Loucy (cell line): ENCODE data around the gene RPS28.

Experiments
- H2AFZ ChIP-seq: fragments of 200-600 bp; sonication (generic); 2 replicates; pipeline ENCODE4 v1.6.0; 2016; ENCODE audit warnings: antibody characterized with exemption, mild to moderate bottlenecking, low read length, moderate library complexity
- H3F3A ChIP-seq: fragments of 200-600 bp; 2 replicates; pipeline ENCODE4 v1.6.0; 2016; ENCODE audit warnings: antibody characterized with exemption, low read depth, mild to moderate bottlenecking
- H3K27me3 ChIP-seq: fragments of 200-600 bp; sonication (generic); 2 replicates; pipeline ENCODE4 v1.6.1; 2014; ENCODE audit warnings: low read length, mild to moderate bottlenecking; ENCODE audit not compliant: insufficient read depth, poor library complexity, severe bottlenecking
- H3K36me3 ChIP-seq: fragments of 200-600 bp; sonication (generic); 2 replicates; pipeline ENCODE4 v1.6.1; 2016; ENCODE audit warnings: low read length; ENCODE audit not compliant: insufficient read depth
- H3K4me1 ChIP-seq: fragments of 200-600 bp; sonication (generic); 2 replicates; pipeline ENCODE4 v1.5.1; 2014; ENCODE audit warnings: low read length, mild to moderate bottlenecking; ENCODE audit not compliant: insufficient read depth, poor library complexity, severe bottlenecking
- H3K4me2 ChIP-seq: fragments of 200-600 bp; sonication (generic); 2 replicates; pipeline ENCODE4 v1.6.0; 2014; ENCODE audit warnings: antibody characterized with exemption, low read length, low read depth, mild to moderate bottlenecking; ENCODE audit not compliant: poor library complexity, severe bottlenecking
- H3K4me3 ChIP-seq: fragments of 200-600 bp; sonication (generic); 2 replicates; pipeline ENCODE4 v1.5.1; 2014; ENCODE audit warnings: low read length, mild to moderate bottlenecking, mixed read lengths; ENCODE audit not compliant: poor library complexity, severe bottlenecking
- H3K79me2 ChIP-seq: fragments of 200-600 bp; sonication (generic); 2 replicates; pipeline ENCODE4 v1.6.1; 2014; ENCODE audit warnings: low read length; ENCODE audit not compliant: insufficient read depth
- H3K9ac ChIP-seq: fragments of 200-600 bp; sonication (generic); 2 replicates; pipeline ENCODE4 v1.6.0; 2014; ENCODE audit warnings: mild to moderate bottlenecking, low read depth, low read length, moderate library complexity; ENCODE audit not compliant: poor library complexity, severe bottlenecking
- H3K9me2 ChIP-seq: fragments of 200-600 bp; sonication (generic); replicated peaks from 2 replicates; pipeline ENCODE4 v1.6.1; 2016; ENCODE audit warnings: low read depth, low read length, mixed read lengths
- H3K9me3 ChIP-seq: fragments of 200-600 bp; sonication (generic); 2 replicates; pipeline ENCODE4 v1.6.1; 2014; ENCODE audit warnings: mild to moderate bottlenecking, antibody characterized with exemption, low read length, low read depth; ENCODE audit not compliant: insufficient read depth
- H4K20me1 ChIP-seq: fragments of 200-600 bp; sonication (generic); 2 replicates; pipeline ENCODE4 v1.6.0; 2014; ENCODE audit warnings: antibody characterized with exemption, low read length, mild to moderate bottlenecking; ENCODE audit not compliant: insufficient read depth, poor library complexity, severe bottlenecking
- CTCF ChIP-seq: fragments of 200-600 bp; sonication (generic); conservative IDR thresholded peaks from 2 replicates; pipeline ENCODE4 v1.5.1; 2014; ENCODE audit warnings: mild to moderate bottlenecking, antibody characterized with exemption, low read length
- EZH2phosphoT487 ChIP-seq: fragments of 200-600 bp; IDR thresholded peaks from 2 replicates; pipeline ENCODE4 v1.6.1; 2018; ENCODE audit warnings: antibody characterized with exemption, mild to moderate bottlenecking, moderate library complexity, borderline replicate concordance

RPS28 gene

GRCh38 chr19:8357007-8357521 lies 35.8 kb downstream of the RPS28 start:
- no peaks in the 10 kb centered on the region for H3K79me2 ChIP-seq
- no peak overlapping the region for H2AFZ ChIP-seq
- peaks cover 9% of the 10 kb centered on the region for H3K4me1 ChIP-seq
- no peak overlapping the region for H3K9ac ChIP-seq
- H3K9me2 ChIP-seq = no peaks in the 10 kb centered on the region
- no peak for TF ChIP-seq EZH2phosphoT487
- H3K4me2 ChIP-seq = no peak overlapping the region
- H3K27me3 ChIP-seq = no peaks in the 10 kb centered on the region
- H3K4me3 ChIP-seq = no peak overlapping the region
- no peaks in the 10 kb centered on the region for H3F3A ChIP-seq
- H3K9me3 ChIP-seq = no peaks in the 10 kb centered on the region
- H4K20me1 ChIP-seq = no peaks in the 10 kb centered on the region
- no peaks in the 10 kb centered on the region for H3K36me3 ChIP-seq

- no peaks in the 10 kb centered on the region for H3K79me2 ChIP-seq
- TF ChIP-seq CTCF (no peak), EZH2phosphoT487 (no peak)
- no peak overlapping the region for H3K9ac ChIP-seq
- no peaks in the 10 kb centered on the region for H3K9me3 ChIP-seq
- no peaks in the 10 kb centered on the region for H3K9me2 ChIP-seq
- no peaks in the 10 kb centered on the region for H3F3A ChIP-seq
- H3K4me2 ChIP-seq = no peak overlapping the region
- H3K36me3 ChIP-seq = no peaks in the 10 kb centered on the region
- H3K27me3 ChIP-seq = no peaks in the 10 kb centered on the region
- no peak overlapping the region for H3K4me3 ChIP-seq
- H2AFZ ChIP-seq = no peak overlapping the region
- peaks cover 9% of the 10 kb centered on the region for H3K4me1 ChIP-seq
- no peaks in the 10 kb centered on the region for H4K20me1 ChIP-seq
Observed at GRCh38 chr19:8358948-8359347, 37.7 kb downstream of the RPS28 start.

- peaks cover 8% of the 10 kb centered on the region for H3K4me1 ChIP-seq
Observed at GRCh38 chr19:8360196-8360595, 38.9 kb downstream of the RPS28 start.

More at GRCh38 chr19:8360196-8360595, 38.9 kb downstream of the RPS28 start:
- Histone ChIP-seq H3K27me3 (no peaks in the 10 kb centered on the region), H4K20me1 (no peaks in the 10 kb centered on the region), H2AFZ (no peak overlapping the region), H3K4me3 (no peak overlapping the region), H3F3A (no peaks in the 10 kb centered on the region), H3K36me3 (no peaks in the 10 kb centered on the region), H3K9ac (no peak overlapping the region), H3K9me3 (no peaks in the 10 kb centered on the region), H3K4me2 (no peak overlapping the region), H3K79me2 (no peaks in the 10 kb centered on the region), H3K9me2 (no peaks in the 10 kb centered on the region)
- no peak for TF ChIP-seq EZH2phosphoT487
- no peak for TF ChIP-seq CTCF
